ENCODE measurements around the gene ETV3. TPM values are rescaled to one million over a fixed set of nuclear protein-coding genes. Genes with fewer than 3 reads are reported as not detected.
A peak's percentile ranks its signal among the peaks of the same experiment; 100 is the strongest.

Gene ETV3
- total RNA-seq, 1 experiment from 2014 or later, result 25.8 TPM

DNA sequence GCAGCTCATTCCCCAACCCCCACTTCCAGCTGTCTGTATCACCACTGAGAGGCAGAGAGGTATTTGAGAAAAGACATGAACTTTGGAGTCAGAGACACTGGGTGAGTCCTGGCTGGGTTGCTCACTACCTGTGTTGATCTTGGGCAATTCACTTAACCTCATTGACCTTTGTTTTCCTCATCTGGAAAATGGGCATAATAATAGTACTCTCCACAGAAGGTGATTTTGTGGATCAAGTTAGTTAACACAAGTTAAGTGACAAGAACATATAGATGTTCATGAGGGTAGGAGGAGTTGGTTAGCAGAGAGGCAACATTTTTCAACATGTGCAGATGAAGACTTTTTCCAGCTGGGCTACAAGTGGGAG, 21.5 kb downstream of the ETV3 start:
- no peak overlapping the region for H3K4me3 ChIP-seq (ENCODE audit: low read depth, low read length)
- Mint-ChIP-seq H3K9me3 (ENCODE audit: unreplicated experiment) (no peaks in the 10 kb centered on the region), H3K36me3 (ENCODE audit: insufficient read depth, unreplicated experiment) (no peaks in the 10 kb centered on the region), H3K4me1 (ENCODE audit: low read depth, unreplicated experiment) (no peaks in the 10 kb centered on the region), H3K4me3 (ENCODE audit: unreplicated experiment) (no peak overlapping the region), H3K27me3 (ENCODE audit: insufficient read depth, unreplicated experiment) (no peaks in the 10 kb centered on the region), H3K27ac (ENCODE audit: unreplicated experiment) (no peak overlapping the region)
- H3K4me1 ChIP-seq, result no peaks in the 10 kb centered on the region
- intact Hi-C loops (cut with micrococcal nuclease; ENCODE audit: unreplicated experiment), result no loop called here
- BruUV-seq (replicated peaks), result no TSS peak
- no peak for TF ChIP-seq CTCF (IDR thresholded peaks at IDR 0.05; ENCODE audit: insufficient read depth in 1 of 2, low read depth in 1 of 2, low read length in 1 of 2, severe bottlenecking in 1 of 2, unreplicated experiment in 1 of 2)
- H3K36me3 ChIP-seq (ENCODE audit: control insufficient read depth, insufficient read depth, low read length), result no peaks in the 10 kb centered on the region
- ChIA-PET CTCF (interaction anchor here (1.3 kb wide), 2 partner anchors 27 to 39 kb away, joined by 3 to 7 read pairs; no protein-coding TSS in a partner anchor), POLR2A (no interaction called here)
- no peaks in the 10 kb centered on the region for H3K9me3 ChIP-seq
- DNase-seq, result peak in 1 of 2 experiments; percentile 31
- no peaks in the 10 kb centered on the region for H3K27me3 ChIP-seq (replicated peaks; ENCODE audit: control insufficient read depth, insufficient read depth, low read length)

DNA sequence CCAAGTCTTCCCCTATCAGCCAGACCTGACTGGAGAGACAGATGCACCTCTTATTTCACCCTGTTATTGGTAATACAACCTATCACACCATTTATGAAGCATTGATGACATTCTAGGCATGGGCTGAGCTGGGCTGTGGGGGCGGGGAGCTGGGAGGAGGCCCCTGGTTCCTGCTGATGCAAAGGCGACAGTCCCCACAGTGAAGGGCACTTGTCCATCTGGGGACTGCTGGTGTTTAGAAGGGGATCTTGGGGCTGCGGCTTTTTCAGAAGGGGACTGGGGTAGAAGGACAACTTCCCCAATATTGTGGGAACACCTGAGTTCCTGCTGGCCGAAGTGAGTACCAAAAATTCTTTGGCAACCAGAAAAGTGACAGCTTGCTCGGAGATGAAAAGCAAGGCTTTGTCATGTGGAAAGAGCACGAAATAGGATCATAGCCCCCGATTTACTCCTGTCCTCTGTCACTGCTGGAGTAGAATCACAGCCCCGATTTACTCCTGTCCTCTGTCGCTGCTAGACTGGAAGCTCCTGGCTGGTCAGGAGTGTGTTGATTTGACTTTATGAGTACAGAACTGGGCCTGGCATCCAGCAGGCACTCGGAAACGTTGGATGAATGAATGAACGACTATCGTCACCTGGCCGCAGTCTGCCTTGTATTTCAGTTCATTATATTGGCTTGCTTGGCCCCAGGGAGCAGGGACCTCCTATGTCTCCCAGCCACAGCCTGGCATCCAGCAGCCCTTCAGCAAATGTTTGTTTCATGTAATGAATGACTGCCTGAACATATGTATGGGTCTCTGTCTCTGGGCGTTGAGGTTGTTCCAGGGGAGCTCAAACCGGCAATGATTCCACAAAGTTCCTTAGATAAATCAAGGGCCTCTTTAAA, 22.1 kb downstream of the ETV3 start:
- no peaks in the 10 kb centered on the region for H3K27me3 Mint-ChIP-seq (ENCODE audit: insufficient read depth, unreplicated experiment)
- no peaks in the 10 kb centered on the region for H3K27me3 ChIP-seq (replicated peaks; ENCODE audit: control insufficient read depth, insufficient read depth, low read length)
- no peaks in the 10 kb centered on the region for H3K36me3 ChIP-seq (ENCODE audit: control insufficient read depth, insufficient read depth, low read length)
- peaks cover 5% of the 10 kb centered on the region for H3K4me1 Mint-ChIP-seq (ENCODE audit: low read depth, unreplicated experiment)
- no peak overlapping the region for H3K4me3 Mint-ChIP-seq (ENCODE audit: unreplicated experiment)
- TF ChIP-seq CTCF (IDR thresholded peaks at IDR 0.05; ENCODE audit: insufficient read depth in 1 of 2, low read depth in 1 of 2, low read length in 1 of 2, severe bottlenecking in 1 of 2, unreplicated experiment in 1 of 2), result no peak
- no TSS peak for BruUV-seq (replicated peaks)
- H3K4me3 ChIP-seq (ENCODE audit: low read depth, low read length), result no peak overlapping the region
- intact Hi-C loops (cut with micrococcal nuclease; ENCODE audit: unreplicated experiment), result no loop called here
- H3K9me3 Mint-ChIP-seq (ENCODE audit: unreplicated experiment), result no peaks in the 10 kb centered on the region
- H3K9me3 ChIP-seq, result no peaks in the 10 kb centered on the region
- POLR2A ChIA-PET, result no interaction called here
- H3K27ac Mint-ChIP-seq (ENCODE audit: unreplicated experiment), result no peak overlapping the region
- no peaks in the 10 kb centered on the region for H3K4me1 ChIP-seq
- peak in 1 of 2 experiments; percentile 9 for DNase-seq
- H3K36me3 Mint-ChIP-seq (ENCODE audit: insufficient read depth, unreplicated experiment), result no peaks in the 10 kb centered on the region
- CTCF ChIA-PET, result interaction anchor here (1.3 kb wide), 2 partner anchors 26 to 40 kb away, joined by 3 to 7 read pairs; no protein-coding TSS in a partner anchor

GRCh38 chr1:157115429-157115838, 22.8 kb downstream of the ETV3 start:
- no peak overlapping the region for H3K4me3 ChIP-seq (ENCODE audit: low read depth, low read length)
- Mint-ChIP-seq H3K4me3 (ENCODE audit: unreplicated experiment) (no peak overlapping the region), H3K27me3 (ENCODE audit: insufficient read depth, unreplicated experiment) (no peaks in the 10 kb centered on the region), H3K27ac (ENCODE audit: unreplicated experiment) (no peak overlapping the region), H3K36me3 (ENCODE audit: insufficient read depth, unreplicated experiment) (no peaks in the 10 kb centered on the region), H3K4me1 (ENCODE audit: low read depth, unreplicated experiment) (peaks cover 5% of the 10 kb centered on the region), H3K9me3 (ENCODE audit: unreplicated experiment) (no peaks in the 10 kb centered on the region)
- TF ChIP-seq CTCF (IDR thresholded peaks at IDR 0.05; ENCODE audit: insufficient read depth in 1 of 2, low read depth in 1 of 2, low read length in 1 of 2, severe bottlenecking in 1 of 2, unreplicated experiment in 1 of 2), result no peak
- no TSS peak for BruUV-seq (replicated peaks)
- no peaks in the 10 kb centered on the region for H3K36me3 ChIP-seq (ENCODE audit: control insufficient read depth, insufficient read depth, low read length)
- H3K4me1 ChIP-seq, result no peaks in the 10 kb centered on the region
- ChIA-PET CTCF (no interaction called here), POLR2A (no interaction called here)
- no peaks in the 10 kb centered on the region for H3K27me3 ChIP-seq (replicated peaks; ENCODE audit: control insufficient read depth, insufficient read depth, low read length)
- peak in 1 of 2 experiments; percentile 25 for DNase-seq
- intact Hi-C loops (cut with micrococcal nuclease; ENCODE audit: unreplicated experiment), result no loop called here
- no peaks in the 10 kb centered on the region for H3K9me3 ChIP-seq

Measured in Caco-2 (cell line).